Colonic mucosa (tissue), 4 donors: ENCODE measurements around the gene CABP4. TPM values are rescaled to one million over a fixed set of nuclear protein-coding genes. Genes with fewer than 3 reads are reported as not detected.

Experiments
- DNase-seq: peaks from one replicate; pipeline ENCODE4 v3.0.0-alpha.2; 2020
- H3K27ac ChIP-seq: fragments of 200-600 bp; one replicate; pipeline ENCODE4 v1.8.0; 2021
- H3K27me3 ChIP-seq: fragments of 200-600 bp; one replicate; pipeline ENCODE4 v1.8.0; 2021
- H3K36me3 ChIP-seq: fragments of 200-600 bp; one replicate; pipeline ENCODE4 v1.8.0; 2021
- H3K4me1 ChIP-seq: fragments of 200-600 bp; one replicate; pipeline ENCODE4 v1.8.0; 2021; ENCODE audit warnings: mild to moderate bottlenecking
- H3K4me3 ChIP-seq: fragments of 200-600 bp; one replicate; pipeline ENCODE4 v1.8.0; 2021
- H3K9ac ChIP-seq, 2 donors: one replicate each; pipeline ENCODE4 v1.7.0; 2013; ENCODE audit warnings: control low read depth in 2 of 2, low read depth in 2 of 2, low read length in 2 of 2
- H3K9me3 ChIP-seq: fragments of 200-600 bp; one replicate; pipeline ENCODE4 v1.8.0; 2021
- intact Hi-C: fragments of 100-400 bp; cut with DNase I; formaldehyde crosslinking; loops from one replicate; pipeline ENCODE4 v1.14.1; 2022
- total RNA-seq, 2 donors: library from RNA; stranded (reverse); fragmentation: NEBNext Ultra II Directional in 1 of 2; extraction: Animal tissue kit (Norgen Biotek cat#: 25700) in 1 of 2; gene quantifications; one replicate each; pipeline ENCODE4 v1.2.1, GENCODE V29; 2021
- TF ChIP-seq, protein P1 (sequence below): fragments of 200-600 bp; IDR thresholded peaks from one replicate; pipeline ENCODE4 v1.8.0; 2022; ENCODE audit warnings: antibody characterized with exemption, mild to moderate bottlenecking
- donor health status: healthy.
- donor health status: DM: no; HTN: no; CAD: no.
- donor health status: DM: no; HTN: no; CAD: no.

The CABP4 gene
- under 1 TPM; 0.20 to 0.53 TPM for total RNA-seq

DNA sequence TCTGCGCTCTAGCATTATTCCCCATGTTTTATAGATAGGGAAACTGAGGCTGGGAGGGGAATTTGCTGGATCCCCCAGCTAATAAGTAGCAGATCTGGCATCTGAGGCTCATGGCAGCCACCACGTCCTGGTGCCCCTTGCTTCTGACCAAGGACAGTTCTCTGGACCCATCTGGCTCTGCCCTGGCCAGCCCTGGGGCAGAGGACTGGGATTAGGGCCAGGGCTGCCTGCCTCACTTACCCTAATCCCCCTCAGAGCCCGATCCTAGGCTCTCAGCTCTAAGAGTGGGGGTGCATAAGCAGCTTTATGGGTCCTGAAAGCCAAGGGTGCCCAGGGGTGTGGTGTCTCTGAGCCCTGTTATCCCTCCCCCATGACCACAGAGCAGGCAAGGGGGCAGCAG, at the start of gene CABP4:
CABP4 (plus strand) TSS at position 301 of the 400 bp plus-strand sequence; CDS start at position 371, 70 bp downstream.
- no peak within 1 kb of the TSS for H3K27ac ChIP-seq
- no peaks in the 10 kb centered on the region for H3K4me1 ChIP-seq
- no peak within 1 kb of the TSS for H3K4me3 ChIP-seq
- no peak for DNase-seq
- H3K9ac ChIP-seq = no peak within 1 kb of the TSS
- H3K36me3 ChIP-seq = no peaks in the 10 kb centered on the region
- TF ChIP-seq, protein P1, sequence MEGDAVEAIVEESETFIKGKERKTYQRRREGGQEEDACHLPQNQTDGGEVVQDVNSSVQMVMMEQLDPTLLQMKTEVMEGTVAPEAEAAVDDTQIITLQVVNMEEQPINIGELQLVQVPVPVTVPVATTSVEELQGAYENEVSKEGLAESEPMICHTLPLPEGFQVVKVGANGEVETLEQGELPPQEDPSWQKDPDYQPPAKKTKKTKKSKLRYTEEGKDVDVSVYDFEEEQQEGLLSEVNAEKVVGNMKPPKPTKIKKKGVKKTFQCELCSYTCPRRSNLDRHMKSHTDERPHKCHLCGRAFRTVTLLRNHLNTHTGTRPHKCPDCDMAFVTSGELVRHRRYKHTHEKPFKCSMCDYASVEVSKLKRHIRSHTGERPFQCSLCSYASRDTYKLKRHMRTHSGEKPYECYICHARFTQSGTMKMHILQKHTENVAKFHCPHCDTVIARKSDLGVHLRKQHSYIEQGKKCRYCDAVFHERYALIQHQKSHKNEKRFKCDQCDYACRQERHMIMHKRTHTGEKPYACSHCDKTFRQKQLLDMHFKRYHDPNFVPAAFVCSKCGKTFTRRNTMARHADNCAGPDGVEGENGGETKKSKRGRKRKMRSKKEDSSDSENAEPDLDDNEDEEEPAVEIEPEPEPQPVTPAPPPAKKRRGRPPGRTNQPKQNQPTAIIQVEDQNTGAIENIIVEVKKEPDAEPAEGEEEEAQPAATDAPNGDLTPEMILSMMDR = no peak
- intact Hi-C loops = no loop called here
- no peaks in the 10 kb centered on the region for H3K9me3 ChIP-seq
- no peaks in the 10 kb centered on the region for H3K27me3 ChIP-seq

DNA sequence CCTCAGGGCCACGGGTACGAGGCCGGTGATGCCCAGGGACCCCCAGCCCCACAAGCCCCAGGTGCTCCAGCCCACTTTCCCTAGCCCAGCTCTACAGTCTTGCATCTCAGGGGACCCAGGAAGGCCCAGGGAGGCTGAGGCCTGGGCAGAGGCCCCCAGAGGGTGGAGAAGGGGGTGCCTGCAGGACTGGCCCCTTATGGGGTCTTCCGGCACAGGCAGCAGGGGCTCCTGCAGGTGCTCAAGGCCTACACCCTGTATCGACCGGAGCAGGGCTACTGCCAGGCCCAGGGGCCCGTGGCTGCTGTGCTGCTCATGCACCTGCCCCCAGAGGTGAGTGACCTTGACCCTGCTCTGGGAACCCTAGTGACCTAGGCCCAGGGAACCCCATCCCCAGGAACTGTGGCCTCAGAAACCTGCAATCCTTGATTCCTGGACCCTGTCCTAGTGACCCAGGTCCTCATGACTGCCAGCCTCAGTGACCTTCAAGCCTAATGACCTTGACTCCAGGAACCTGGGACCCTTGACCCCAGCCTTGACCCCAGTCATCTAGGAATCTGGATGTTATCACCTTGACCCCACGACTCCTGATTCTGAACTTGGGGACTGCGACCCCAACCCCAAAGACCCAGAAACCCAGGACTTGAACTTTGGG, 49.3 kb upstream of the CABP4 start:
- Histone ChIP-seq H3K36me3 (no peaks in the 10 kb centered on the region), H3K9ac (peak overlapping the region; percentile 26 to 35), H3K4me3 (peak overlapping the region; percentile 25), H3K4me1 (no peaks in the 10 kb centered on the region), H3K27ac (no peak overlapping the region), H3K9me3 (no peaks in the 10 kb centered on the region), H3K27me3 (no peaks in the 10 kb centered on the region)
- DNase-seq = no peak
- intact Hi-C loops = no loop called here
- TF ChIP-seq, protein P1 = no peak

GRCh38 chr11:67406420-67406968, 48.7 kb upstream of the CABP4 start:
- no peak for DNase-seq

DNA sequence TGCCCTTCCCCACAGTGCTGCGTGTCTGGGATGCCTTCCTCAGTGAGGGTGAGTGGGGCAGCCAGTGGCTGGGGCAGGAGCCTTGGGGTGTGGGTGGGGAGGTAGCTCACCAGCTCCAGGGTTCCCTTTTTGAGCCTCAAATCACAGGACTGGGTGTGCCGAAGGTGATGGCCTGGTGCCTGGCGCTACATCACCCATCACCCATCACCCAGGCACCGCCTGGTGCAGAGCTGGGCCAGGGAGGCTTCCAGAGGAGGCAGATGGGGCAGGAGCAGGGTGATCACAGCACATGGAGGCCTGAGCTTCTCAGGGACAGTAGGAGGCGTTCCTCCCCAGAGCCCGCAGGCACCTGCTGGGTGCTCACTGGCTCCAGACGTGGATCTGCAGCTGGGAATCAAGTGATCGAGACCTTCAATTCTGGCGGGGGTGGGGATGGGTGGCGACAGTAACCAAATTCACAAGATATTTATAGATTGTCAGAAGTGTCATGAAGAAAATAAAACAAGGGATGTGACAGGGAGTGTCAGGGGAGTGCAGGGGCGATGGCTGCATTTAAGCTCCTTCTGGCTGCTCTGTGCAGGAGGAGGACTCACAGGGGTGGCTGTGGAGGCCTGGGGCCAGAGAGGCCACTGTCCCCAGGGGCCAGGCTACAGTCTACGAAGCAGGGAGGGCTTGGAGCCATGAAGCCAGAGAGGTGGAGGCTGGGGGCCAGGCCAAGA, 48.0 kb upstream of the CABP4 start:
- TF ChIP-seq, protein P1 = no peak
- Histone ChIP-seq H3K27me3 (no peaks in the 10 kb centered on the region), H3K9ac (peak overlapping the region in 1 of 2 donors; percentile 50), H3K36me3 (no peaks in the 10 kb centered on the region), H3K4me1 (no peaks in the 10 kb centered on the region), H3K27ac (no peak overlapping the region), H3K9me3 (no peaks in the 10 kb centered on the region), H3K4me3 (no peak overlapping the region)
- intact Hi-C loops = no loop called here
- DNase-seq = no peak

More at GRCh38 chr11:67406420-67406968, 48.7 kb upstream of the CABP4 start:
- no peak overlapping the region for H3K27ac ChIP-seq
- no peaks in the 10 kb centered on the region for H3K36me3 ChIP-seq
- H3K9me3 ChIP-seq = no peaks in the 10 kb centered on the region
- TF ChIP-seq, protein P1 = no peak
- H3K27me3 ChIP-seq = no peaks in the 10 kb centered on the region
- peak overlapping the region in 1 of 2 donors; percentile 26 for H3K9ac ChIP-seq
- no peaks in the 10 kb centered on the region for H3K4me1 ChIP-seq
- no peak overlapping the region for H3K4me3 ChIP-seq
- intact Hi-C loops = no loop called here

DNA sequence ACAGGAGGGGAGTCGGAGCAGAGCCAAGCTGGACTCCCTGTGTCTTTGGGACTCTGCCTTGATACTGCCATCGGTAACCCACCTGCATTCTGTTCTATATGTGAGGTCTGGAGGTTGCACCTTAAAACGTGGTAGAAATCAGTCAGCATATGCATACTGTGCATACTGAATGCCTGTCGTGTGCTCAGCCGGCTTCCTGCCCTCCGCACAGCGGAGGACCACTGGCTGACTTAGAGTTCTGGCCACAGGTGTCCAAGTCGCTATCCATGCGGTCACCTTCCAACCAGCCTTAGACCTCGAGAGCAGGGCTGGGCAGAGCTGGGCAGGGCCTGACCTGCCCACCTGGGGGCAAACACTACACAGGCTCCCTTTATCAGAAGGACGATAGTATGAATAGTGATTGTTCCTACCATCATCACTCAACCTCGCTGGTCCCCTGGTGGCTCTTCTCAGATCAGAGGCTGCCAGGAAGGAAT, 47.4 kb upstream of the CABP4 start:
- H3K9ac ChIP-seq = peak overlapping the region; percentile 16 to 50
- no peaks in the 10 kb centered on the region for H3K4me1 ChIP-seq
- H3K27me3 ChIP-seq = no peaks in the 10 kb centered on the region
- H3K9me3 ChIP-seq = no peaks in the 10 kb centered on the region
- TF ChIP-seq, protein P1 = no peak
- no peaks in the 10 kb centered on the region for H3K36me3 ChIP-seq
- peak overlapping the region; percentile 27 for H3K27ac ChIP-seq
- no peak overlapping the region for H3K4me3 ChIP-seq
- DNase-seq = no peak
- intact Hi-C loops = no loop called here
